ENCODE results near the gene SIRPA.
"Not testable (repeated sequence)": the region's sequence is repeated elsewhere in the genome, so short reads cannot be mapped to it uniquely, and the experiment has no call there.

SIRPA gene

DNA sequence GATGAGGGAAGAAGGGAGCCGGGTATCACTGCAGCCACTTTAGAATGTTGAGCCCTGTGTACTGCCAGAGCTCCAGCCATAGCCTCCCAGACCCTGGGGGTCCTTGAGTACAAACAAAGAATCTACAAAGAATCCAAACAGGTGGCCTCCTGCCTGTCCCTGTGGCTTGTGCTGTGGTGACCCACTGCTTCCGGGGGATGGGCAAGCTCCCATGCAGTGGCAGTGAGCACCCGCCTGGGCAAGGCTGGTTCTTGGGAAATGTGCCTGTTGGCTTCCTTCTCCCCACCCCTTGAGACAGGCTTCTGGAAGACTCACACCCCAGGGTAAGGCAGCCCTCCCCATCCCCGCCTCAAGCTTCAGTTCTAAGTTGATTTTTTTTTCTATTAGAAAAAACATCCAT lies 13.9 kb downstream of the SIRPA start:
- peak; percentile 41 for DNase-seq

DNA sequence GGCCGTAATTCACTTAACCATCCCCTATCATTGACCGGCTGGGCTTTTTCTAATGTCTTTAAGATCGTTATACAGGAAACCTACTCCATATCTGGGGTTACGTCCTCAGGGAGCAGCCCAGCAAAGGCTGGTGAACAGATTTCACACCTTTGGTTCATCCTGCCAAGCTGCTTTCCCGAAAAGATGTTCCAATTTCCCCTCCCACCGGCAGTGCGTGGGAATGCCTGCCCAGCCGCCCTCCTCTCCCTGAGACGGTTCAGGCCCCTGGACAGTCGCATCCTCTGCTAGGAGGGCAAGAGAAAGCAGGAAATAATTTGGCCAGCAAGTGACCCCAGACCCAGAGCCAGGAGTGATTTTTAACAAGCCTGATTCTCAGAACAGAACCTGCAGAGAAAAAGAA lies 16.3 kb downstream of the SIRPA start:
- DNase-seq: no peak

DNA sequence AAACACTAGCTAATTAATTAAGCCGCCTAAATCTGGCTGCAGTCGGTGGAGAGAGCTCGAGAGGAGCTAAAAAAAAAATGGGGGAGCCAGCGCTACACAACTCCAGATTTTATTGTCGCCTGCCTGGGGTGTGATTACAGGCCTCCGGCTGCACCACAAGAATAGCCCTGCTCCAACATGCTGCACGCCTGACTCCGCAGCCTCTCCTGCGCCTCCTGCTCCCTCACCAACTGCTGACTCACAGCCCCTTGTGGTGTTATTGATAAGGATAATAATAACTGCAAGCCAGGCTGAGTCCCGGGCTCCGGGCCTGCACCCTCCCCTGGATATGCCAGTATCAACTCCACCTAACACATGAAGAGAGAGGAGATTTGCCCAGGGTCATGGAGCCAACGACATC lies 16.8 kb downstream of the SIRPA start:
- no peak for DNase-seq

DNA sequence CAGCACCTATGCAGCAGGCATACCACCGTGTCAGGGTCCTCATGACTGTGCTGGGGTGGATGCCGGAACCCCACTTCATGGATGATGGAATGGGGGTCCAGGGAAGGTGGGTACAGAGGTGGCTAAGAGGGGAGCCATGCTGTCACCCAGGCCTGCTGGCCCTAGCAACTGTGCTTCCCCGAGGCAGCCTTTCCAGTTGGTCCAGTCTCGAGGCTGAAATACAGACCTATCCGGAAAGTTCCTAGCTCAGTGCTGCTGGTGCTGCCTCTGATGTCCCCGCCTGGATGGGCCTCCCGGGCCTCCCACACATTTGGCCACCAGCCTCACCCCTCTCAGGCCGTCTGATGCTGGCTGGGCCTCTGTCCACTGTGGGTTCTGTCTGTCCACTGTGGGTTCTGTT lies 17.4 kb downstream of the SIRPA start:
- no peak for DNase-seq

DNA sequence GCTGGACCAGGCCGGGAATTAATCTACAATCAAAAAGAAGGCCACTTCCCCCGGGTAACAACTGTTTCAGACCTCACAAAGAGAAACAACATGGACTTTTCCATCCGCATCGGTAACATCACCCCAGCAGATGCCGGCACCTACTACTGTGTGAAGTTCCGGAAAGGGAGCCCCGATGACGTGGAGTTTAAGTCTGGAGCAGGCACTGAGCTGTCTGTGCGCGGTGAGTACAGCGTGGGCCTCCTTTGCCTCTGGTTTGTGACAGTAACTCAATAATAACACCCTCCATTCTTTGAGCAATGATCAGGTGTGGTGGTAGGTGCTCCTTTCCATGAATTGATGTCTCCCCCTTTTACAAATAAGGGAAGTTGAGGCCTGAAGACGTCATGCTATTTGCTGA lies 20.0 kb downstream of the SIRPA start:
- DNase-seq: not testable (repeated sequence)

DNA sequence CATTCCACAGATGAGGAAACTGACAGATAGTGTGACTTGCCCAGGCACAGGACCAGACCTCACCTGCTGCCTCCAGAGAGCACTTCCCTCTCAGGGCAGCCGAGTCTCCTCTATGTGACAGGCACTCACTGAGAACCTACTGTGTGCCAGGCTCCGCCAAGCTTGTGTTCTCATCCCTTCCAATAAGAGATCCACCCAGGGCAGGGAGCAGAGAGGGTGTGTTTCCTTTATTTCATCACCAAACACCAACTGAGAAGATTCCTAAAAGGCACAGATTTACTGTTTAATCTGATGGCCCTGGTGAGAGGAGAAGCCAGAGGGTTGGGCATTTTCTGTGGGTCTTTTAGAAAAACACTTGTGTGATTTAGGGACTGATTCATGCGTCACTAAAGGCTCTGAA lies 20.5 kb downstream of the SIRPA start:
- DNase-seq: no peak

DNA sequence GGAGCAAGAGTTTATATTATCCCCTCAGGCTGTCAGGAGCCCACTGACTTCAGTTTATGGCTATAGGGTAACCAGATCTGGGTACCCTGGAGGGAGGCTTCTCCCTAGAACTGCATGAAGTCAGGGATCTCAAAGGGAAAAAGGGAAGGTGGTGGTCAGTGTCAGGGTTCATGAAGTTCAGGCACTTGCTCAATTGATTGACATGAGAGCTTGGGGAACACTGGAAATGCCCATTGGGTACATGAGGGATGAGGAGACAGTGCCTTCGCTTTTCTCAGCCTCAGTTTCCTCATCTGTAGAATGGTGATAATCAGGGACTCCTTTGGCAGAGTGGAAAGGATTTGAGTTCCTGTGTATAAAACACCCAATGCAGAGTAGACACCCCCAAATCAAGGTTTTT lies 22.6 kb downstream of the SIRPA start:
- DNase-seq: no peak

DNA sequence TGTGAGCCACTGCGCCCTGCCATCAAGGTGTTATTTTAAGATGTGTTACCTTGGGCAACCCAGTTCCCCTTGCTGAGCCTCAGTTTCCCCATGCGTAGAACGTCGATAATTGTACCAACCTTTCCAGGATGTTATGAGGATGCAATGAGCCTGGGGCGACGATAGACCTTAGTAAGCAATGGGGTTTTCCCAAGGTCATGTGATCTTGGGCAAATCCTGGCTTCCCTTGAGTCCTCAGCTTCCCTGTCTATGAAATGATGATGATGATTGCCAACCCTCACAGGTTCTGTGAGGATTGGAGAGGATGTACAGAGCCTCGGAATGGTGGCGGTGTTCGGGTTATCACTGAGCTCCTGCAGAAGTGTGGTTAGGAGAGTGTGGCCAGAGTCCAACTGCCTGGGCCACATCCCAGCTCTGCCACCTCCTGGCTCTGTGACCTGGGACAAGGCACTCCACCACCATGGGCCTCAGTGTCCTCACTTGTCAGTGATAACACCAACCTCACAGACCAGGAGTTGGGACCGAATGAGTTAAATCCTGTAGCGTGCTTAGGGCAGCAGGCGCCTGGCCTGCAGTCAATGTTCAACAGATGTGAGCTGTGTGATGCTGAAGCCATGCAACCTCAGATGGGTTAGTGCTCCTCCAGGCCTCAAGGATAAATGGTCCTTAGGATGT lies 23.4 kb downstream of the SIRPA start:
- no peak for DNase-seq

DNA sequence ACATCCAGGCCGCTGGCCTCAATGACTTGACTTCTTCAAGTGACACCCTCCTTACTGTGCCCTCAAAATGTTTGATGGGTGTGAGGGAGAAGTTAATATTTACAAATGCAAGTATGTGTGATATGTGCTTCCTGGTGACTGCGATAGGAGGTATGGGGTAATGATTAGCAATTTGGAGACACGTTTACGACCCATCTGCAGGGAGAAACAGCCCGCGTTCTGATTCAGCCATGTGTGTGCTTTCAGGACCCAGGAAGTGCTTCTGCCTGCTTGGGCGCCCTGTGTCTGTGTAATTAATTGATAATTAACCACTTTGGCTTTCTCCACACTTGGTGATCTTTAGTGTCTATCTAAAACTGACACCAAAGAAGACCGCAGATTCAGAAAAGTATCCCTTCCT lies 25.0 kb downstream of the SIRPA start:
- DNase-seq: no peak

DNA sequence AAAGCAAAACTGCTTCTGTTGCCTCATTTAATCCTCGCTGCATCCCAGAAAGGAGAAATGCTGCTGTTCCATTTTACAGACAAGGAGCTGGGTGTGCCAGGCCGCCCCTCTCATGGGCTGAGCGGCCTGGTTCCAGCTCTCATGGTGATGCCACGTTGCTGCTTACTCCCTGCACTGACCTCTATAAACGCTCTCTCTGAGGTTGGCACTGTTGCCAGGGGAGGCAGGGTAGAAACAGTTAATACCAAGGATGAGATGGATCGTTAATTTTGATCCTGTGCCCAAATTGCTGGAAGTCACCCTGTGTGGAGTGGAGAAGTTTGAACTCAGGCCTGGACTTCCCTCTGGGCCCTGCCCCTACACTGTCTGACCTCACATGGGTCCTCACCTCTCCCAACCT lies 25.6 kb downstream of the SIRPA start:
- no peak for DNase-seq

DNA sequence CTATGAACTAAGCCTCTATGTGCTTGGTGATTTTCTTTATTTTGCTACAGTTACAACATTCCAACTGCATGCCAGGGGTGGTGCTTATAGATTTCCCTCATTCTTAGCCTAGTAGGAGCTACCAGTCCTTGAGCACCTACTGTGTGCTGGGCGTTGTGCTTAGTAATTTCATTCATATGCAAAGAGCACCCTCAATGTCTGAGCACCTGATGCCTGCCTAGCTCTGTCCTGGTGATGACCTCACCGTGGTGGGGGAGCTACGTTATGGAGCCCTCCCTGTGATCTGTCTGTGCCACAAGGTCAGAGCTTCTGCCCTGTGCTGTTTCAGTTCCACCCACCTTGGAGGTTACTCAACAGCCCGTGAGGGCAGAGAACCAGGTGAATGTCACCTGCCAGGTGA lies 26.8 kb downstream of the SIRPA start:
- not testable (repeated sequence) for DNase-seq

DNA sequence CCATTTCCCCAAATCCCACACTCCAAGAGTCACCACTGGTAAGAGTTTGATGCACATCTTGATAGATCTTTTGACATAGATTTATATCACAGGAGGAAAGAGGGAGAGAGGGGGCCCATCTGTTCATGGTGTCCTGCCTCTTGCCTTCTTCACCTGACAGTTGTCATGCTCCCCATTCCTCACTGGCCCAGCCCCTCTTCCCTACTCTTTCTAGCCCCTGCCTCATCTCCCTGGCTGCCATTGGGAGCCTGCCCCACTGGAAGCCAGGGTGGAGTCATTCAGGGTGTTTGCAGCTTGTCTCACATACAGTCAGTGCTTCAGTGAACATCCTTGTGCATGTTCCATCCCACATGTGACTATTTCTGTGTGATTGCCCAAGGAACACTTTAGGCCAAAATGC lies 27.6 kb downstream of the SIRPA start:
- no peak for DNase-seq

DNA sequence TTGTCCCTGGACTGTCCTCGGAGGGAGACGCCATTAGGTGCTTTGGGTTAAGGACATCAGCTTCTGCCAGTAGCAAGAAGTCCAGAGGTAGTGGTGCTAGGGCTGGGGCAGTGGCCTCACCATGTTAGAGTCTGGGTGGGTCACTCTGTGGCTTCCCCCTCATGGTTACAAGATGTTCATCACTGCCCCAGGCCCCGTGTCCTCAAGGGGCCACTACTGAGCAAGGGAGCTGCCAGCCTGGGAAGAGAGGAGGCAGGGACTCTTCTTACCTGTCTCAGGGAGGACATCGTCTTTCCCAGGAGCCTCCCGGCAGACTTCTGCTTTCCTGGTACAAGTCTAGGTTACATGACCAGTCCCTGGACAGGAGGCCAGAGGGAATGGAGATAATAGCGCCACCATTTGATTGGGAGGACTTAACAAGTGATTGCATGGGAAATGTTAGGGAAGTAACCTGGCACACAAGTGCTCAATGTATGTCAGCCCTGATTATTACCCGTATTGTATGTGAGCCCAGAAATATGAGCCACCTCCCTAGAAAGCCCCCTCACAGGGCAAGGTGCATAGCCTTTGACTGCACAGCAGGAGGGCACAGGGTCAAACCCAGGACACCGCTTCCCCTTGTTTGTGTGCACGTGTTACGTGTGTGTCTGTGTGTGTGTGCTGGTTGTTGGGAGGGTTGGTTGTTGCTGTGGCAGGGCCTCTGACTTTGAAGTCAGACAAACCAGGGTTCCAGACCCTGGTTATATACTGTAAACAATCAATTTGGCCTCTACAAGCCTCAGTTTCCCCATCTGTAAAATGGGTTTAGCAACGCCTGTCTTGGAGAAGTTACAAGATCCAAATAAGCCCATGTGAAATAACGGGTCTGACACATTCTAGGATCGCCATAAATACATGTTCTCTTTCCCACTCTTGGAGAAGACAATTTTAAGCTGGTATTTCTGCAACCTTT lies 30.0 kb downstream of the SIRPA start:
- DNase-seq: no peak

DNA sequence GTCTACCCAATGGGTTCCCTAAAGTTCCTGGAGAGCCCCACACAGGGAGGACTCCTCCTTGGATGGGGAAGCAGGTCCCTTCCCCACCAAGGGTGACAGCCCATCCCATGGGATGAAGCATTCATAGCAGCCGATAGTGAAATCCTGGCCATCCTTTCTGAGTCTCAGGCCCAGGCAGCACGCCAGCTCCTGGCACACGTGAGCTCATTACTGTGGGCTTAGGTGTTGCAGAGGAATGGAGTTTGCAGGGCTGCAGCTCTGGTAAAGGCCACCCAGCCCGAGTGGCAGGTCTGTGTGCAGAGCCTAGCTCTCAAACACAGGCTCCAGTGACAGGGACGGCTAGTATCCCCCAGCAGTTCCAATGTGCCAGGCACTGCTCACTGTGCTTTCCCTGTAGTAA lies 31.0 kb downstream of the SIRPA start:
- DNase-seq: no peak

DNA sequence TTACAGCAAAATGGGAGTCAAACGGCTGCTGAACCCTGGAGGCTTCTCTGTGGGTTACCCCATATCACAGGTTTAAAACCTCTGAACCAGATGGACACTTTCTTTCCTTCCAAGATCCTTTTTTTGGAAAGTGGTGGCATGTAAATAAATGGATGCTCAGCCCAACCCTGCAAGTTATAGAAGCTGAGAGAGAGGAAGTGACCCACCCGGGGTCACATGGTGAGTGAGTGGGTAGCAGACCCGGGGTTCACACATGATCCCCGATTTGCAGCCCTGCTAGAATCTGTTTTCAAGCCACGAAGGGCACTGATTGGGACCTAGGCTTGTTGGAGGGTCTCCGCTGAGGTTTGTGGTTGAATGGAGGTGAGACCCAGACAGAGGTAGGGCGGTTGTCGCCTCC lies 32.0 kb downstream of the SIRPA start:
- no peak for DNase-seq

DNA sequence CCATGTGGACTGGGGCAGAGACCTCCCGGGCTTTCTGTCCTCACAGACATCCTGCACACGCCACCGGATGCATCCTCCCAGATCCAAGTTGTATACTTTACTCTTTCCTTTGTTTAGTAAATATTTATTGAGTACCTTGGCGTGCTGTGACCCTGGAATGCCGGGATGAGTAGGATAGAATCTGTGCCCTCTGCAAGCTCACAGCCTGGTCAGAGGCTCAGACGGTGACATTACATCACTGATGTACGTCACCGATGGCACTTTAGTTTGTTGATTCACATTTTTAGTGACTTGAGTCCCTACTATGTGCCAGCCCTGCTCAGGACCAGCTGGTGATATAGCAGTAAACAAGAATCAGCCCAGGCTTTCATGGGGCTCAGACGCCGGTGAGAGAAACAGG lies 32.9 kb downstream of the SIRPA start:
- no peak for DNase-seq

DNA sequence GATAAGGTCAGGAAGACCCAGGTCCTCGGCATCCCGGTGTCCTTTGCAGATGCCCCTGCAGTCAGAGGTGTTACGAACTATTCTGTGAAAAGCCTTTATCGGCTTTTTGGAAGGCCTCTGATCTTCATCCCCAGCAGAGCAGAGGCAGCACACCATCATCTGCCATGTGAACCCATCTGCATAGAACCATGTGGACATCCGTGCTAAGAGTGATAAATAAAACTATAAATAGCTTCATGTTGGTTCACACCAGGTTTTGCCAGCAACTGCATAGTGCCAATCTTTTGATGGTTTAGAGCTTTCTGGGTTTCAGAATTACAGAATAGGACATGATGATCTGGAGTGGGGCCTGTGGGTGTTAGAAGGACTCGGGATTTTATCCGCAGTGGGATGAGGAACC lies 33.6 kb downstream of the SIRPA start:
- DNase-seq: no peak

DNA sequence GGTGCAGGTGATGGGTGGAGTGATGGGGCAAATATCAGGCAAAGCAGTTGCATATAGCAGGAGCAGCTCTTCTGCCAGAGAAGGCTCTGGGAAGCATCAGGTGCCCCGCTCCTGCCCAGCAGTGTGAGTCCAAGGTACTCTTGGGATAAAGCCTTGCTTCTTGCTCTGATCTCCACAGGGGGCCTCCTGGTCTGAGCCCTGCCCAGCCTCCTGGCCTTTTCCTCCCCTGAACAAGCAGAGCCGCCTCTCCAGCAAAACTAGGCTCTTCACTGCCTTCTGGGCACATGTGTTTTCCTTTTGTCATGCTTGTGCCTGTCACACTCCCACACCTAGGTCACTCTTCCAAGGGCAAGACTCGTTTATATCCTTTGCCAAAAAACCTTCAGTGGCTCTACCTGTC lies 34.3 kb downstream of the SIRPA start:
- DNase-seq: no peak

DNA sequence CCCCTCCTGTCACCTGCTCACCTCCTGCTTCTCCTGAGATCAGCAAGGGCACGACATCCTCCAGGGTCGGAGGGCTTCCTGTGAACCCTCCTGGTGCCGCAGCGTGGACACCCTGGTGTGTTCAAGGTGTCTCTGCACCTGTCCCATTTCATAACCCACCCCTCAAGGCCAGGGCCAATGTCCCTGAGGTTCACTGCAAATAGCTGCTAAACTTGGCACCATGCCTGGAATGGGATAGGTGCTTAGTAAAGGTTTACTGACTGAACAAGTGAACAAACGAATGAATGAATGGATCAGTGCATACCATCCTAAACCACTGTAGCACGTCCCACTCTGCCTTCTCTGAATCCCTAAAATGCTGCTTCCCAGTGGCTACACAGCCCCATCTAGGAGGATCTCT lies 35.0 kb downstream of the SIRPA start:
- no peak for DNase-seq

DNA sequence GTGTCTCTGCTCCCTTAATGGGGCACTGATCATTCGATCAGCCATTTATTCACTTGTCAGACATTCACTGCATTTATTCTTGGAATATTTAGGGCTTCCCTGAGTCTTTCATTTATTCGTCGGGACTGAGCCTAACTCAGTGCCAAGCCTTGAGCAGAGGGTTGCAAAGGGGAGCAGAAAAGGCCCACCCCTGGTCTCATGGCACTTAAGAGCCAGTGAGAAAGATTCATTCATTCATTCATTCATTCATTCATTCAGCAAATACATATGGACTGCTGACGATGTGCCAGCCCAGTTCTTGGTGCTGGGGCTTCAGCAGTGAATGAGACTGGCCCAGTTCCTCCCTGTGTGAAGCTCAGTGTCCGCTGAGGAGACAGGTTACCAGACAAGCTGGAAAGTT lies 36.6 kb downstream of the SIRPA start:
- no peak for DNase-seq

DNA sequence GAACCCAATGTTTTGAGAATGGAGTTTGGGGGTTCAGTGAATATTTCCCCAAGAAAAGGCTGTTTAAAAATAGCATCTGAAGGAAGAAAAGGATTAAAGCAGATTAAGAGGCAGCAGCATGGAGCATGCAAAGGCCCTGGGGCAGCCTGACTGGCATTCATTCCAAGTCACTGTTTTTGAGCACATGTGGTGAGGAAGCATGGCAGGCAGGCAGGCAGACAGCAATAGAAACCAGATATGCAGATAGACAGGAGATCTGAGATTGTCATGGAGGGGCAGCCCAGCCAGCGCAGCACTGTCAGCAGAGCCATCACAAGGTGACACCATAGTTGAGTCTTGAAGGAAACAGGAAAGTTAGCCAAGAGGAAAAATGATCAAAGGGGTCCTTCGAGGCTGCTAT lies 37.8 kb downstream of the SIRPA start:
- no peak for DNase-seq

DNA sequence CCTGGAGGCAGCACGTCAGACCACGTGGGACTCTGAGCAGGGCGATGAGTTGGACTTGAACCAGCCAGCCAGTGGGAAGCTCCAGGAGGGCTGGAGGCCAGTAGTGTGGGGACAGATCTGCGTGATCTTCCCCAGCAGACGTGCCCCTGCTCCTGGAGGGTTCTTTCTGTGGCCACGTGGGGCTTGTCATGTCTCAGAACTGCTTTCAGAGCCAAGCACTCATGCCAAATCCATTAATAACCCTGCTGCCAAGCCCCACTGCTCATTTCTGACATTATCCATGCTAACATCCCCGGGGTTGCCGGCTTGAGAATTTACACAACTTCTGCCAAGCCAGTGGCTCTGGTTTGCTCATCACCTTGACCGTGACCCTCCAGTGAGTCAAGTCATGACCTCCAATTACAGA lies 38.3 kb downstream of the SIRPA start:
- DNase-seq: no peak

DNA sequence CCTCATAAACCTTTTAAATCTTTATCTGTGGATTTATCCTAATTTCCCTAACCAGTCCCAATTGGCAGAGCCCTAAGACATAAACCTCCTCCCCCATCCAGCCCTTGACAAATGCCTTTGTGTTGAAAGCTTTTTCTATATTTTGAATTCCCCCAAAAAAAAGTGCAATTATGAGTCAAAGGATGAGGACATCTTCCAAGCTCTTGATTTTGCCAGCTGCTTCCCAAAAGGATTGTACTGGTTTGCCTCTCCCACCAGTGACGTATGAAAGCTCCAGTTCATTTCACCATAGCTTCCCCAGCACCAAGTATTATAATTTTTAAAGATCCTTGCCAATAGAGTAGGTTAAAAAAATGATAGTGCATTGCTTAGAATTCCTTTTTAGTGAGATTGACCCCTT lies 38.9 kb downstream of the SIRPA start:
- no peak for DNase-seq

DNA sequence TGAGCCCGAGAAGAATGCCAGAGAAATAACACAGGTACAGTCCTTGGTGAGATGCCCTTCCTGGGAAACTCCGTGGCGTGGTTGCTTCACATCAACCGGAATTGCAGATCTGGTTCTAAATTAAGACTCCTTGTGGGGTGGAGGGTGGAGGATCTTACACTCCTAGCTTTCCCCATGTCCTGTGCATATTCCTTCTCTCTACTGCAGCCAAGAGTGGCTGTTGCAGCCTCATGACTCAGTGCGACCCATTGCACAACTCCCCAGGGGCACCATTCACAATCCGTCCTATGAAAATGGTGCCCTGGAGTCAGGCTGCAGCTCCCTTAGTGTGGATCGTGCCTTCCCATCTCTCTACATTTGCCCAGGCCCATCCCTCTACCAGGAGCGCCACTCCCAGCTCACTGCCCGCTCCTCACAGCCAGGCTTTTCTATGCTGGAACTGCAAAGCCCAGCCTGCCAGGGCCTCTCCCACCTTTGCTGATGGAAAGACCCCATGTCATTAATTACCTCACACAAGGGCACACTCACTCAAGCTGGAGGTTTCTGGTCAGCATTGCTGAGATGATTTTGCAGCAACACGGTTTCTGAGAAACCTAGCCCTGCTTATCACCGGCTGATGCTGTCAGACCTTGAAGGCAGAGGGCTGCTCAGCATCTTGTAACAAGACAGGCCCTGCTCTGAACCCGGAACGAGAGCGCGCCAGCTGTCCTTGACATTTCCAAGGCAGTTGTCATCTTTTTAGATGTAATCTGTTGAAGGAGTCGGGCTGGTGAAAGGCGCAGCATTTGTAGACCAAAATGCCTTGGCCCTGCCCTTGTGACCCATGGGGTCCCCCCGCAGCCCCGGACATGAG lies 39.7 kb downstream of the SIRPA start:
- DNase-seq: no peak
